Kidney glomerular epithelial cell (primary cell): ENCODE measurements around the gene PPAT.
"Not testable (repeated sequence)": the region's sequence is repeated elsewhere in the genome, so short reads cannot be mapped to it uniquely, and the experiment has no call there.

Experiments
- DNase-seq: peaks from one replicate; lab custom pipeline; 2025; lab: John Stamatoyannopoulos, UW

Gene PPAT

DNA sequence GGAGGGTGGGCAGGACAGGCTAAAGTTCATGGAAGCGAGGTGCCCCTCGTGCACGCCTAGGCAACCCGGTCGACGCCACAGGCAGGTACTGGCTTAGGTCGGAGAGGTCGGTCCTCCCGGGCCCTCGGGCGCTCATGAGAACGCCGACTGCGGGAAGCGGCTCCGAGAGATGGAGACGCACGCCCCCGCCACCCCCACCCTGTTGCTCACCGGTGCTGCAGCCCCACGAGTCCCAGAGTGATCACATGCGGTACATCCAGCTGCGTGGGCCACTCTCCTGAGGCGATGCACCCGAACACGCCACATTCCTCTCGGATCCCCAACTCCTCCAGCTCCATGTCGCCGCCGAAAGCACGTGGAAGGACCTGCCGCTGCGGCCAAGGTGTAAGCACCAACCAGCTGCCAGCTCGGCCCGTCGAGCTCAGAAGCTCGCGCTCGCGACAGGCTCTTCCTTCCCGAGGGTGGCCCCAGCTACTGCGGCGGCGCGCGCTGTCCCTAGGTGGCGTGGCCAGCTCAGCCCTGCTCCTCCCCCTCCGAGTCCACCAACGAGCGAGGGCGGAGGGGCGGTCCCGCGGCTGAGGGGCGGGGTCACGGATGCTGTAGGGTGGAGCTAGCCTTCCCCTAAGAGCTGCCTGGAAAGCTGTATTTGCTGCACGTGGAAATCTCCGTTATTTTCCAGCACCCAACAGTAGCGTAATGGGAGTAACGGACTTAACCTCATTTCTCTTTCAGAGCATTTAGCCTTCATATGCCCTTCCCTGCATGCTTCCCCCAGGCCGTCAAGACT is at the start of gene PPAT:
PPAT (minus strand) TSS at position 476 of the 787 bp plus-strand sequence; CDS start at position 338, 138 bp downstream.
- peak; percentile 94 for DNase-seq

DNA sequence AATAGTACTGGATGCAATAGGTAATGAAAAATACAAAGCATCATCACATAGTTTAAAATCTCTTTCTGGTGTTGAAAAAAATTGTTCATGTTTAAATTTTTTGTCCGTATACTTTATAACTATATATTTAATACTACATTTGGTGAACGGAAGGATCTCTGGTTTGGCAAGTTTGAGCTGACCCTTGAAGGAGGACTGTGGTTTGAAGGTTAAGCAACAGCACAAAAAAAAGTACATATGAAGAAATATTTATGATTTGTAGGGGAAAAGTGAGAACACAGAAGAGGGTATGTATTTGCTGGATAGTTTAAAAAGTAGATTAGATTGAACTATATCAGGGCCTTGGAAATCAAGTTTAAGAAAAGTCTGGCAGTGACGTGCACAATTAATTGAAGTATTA is 45.3 kb upstream of the PPAT start:
- no peak for DNase-seq

DNA sequence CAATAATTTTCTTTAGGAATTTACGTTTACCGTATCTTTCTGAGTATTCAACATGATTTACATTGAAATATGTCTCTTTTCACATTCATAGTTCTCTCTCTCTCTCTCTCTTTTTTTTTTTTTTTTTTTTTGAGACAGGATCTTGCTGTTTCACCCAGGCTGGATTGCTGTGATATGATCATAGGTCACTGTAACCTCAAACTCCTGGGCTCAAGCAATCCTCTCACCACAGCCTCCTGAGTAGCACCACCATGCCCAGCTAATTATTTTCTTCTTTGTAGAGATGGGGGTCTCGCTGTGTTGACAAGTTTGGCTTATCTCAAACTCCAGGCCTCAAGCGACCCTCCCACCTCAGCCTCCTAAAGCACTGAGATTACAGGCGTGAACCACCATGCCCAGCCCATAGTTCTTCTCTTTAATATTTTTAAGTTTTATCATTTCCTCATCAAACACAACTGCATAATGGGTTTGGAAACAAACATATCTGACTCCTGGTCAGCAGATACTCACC is 41.8 kb upstream of the PPAT start:
- DNase-seq: no peak

DNA sequence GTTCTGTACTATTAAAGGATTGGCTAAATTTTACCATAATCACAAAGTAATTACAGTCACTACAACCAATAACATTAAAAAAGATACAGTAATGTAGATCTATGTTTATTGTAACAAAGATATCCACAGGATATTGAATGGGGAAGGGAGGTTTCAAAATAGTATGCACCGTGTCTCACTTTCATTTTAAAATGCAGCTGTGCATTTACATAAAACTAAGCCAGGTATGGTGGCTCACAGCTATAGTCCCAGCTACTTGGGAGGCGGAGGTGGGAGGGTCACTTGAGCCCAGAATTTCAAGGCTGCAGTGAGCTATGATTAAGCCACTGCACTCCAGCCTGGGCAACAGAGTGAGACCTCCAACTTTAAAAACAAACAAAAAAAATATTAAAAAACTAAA is 40.5 kb upstream of the PPAT start:
- no peak for DNase-seq

DNA sequence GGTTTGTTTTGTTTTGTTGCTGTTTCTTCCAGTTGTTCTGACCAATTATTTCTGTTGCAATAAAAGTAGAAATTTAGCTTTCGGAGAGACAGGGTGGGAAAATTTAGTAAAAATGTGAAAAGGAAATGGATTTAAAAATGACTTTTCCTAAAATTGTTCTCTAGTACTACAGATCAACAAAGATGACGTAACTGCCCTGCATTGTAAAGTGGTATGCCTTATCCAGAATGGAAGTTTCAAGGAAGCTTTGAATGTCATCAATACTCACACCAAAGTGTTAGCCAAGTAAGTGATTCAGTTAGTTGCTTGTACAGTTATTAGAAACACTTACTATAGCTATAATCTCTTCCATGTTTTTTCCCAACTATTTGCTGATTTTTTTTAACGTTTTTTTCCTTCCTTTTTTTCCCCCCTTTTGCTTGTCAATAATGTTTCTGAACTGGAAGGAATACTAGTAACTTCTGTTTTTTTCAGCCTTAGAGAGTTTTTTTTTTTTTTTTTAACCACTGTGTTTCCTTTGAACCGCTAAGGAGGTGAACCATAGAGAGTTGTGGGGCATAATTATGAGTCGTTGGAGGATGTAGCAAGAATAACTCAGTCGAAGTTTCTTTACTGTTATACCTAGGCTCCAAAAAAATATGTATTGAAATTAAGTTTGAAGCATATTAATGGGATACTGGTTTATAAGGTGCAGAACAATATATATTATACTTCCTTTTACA is 34.2 kb upstream of the PPAT start:
- no peak for DNase-seq

- peak; percentile 53 for DNase-seq
Observed at GRCh38 chr4:56468097-56468422, 32.6 kb upstream of the PPAT start.

DNA sequence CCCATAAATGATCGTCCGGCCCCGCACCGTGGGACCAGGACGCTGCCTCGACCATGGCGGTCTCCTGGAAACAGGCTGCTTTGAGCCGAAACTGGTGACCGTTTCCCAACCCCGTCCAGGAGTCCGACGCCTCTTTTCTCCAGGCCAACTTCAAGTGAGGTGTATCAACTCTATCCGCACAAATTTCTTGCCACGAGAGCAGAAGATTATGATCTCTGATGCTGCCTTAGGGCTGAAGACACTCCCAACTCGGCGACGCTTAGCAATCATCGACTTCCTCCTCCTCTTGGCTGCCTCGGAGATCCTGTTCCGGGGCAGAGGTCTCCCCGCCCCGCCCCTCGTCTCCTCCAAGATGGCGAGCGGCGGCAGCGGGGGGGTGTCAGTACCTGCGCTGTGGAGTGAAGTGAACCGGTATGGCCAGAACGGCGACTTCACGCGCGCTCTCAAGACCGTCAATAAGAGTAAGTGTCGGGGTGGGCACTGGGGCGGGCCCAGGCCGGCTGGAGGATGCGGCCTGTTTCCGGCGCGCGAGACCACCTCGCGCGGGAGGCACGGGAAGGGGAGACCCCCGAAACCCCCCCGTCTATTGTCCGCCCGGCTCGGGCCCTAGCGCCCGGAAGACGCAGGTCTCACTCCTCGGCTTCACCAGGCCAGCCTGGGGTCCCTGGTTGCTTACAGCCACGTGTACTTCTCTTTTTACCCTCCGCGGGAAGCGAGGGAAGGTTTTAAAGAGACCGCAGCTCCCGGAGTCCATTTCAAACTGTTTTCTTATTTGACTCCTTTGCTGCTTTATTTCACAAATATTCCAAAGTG is 32.1 kb upstream of the PPAT start, which contains the start of gene SRP72:
SRP72 (plus strand) TSS at position 334 of the 813 bp plus-strand sequence; CDS start at position 353, 19 bp downstream.
- DNase-seq: peak; percentile 85

GRCh38 chr4:56466910-56467283 is 31.5 kb upstream of the PPAT start:
- DNase-seq: no peak

DNA sequence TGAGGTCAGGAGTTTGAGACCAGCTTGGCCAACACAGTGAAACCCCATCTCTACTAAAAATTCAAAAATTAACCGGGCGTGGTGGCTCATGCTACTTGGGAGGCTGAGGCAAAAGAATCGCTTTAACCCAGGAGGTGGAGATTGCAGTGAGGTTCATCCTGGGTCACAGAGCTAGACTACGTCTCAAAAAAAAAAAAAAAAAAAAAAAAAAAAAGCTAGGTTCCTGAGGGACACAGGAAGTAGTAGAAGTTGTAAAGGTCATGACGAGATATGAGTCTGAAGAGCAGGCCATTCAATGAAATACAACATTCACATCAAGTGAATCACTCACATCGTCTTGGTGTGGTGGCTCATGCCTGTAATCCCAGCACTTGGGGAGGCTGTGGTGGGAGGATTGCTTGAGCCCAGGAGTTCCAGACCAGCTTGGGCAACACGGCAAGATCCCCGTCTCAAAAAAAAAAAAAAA is 30.9 kb upstream of the PPAT start:
- DNase-seq: peak; percentile 81

- DNase-seq: no peak
Observed at GRCh38 chr4:56465599-56466295, 30.3 kb upstream of the PPAT start.

GRCh38 chr4:56464581-56464980 is 29.2 kb upstream of the PPAT start:
- no peak for DNase-seq

GRCh38 chr4:56463711-56464110 is 28.3 kb upstream of the PPAT start:
- no peak for DNase-seq

- DNase-seq: no peak
Observed at GRCh38 chr4:56462157-56462556, 26.7 kb upstream of the PPAT start.

- DNase-seq: no peak
Observed at GRCh38 chr4:56460085-56460484, 24.7 kb upstream of the PPAT start.

DNA sequence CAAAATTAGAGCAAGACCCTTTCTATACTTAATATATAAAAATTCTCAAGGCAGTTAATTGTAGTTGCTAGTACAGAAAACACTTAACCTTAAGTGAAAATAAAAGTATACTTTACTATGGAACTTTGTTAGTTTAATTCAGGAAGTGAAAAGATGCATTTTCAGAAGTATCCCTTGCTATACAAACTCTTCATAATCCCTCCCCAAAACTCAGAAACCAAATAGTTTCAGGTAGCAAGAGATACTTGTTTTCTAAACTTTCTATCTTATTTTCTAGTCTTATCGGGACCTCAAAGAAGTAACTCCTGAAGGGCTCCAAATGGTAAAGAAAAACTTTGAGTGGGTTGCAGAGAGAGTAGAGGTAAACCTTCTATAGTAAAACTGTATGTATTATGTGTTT is 14.9 kb upstream of the PPAT start:
- no peak for DNase-seq

DNA sequence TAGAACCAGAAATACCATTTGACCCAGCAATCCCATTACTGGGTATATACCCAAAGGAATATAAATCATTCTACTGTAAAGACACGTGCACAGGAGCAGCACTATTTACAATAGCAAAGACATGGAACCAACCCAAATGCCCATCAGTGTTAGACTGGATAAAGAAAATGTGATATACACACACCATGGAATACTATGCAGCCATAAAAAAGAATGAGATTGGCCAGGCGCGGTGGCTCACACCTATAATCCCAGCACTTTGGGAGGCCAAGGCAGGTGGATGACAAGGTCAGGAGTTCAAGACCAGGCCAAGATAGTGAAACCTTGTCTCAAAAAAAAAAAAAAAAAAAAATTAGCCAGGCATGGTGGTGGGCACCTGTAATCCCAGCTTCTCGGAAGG is 14.1 kb upstream of the PPAT start:
- DNase-seq: not testable (repeated sequence)

GRCh38 chr4:56448301-56448700 is 12.9 kb upstream of the PPAT start:
- DNase-seq: no peak

GRCh38 chr4:56445699-56446098 is 10.3 kb upstream of the PPAT start:
- no peak for DNase-seq

- DNase-seq: no peak
Observed at GRCh38 chr4:56444719-56445118, 9.3 kb upstream of the PPAT start.

DNA sequence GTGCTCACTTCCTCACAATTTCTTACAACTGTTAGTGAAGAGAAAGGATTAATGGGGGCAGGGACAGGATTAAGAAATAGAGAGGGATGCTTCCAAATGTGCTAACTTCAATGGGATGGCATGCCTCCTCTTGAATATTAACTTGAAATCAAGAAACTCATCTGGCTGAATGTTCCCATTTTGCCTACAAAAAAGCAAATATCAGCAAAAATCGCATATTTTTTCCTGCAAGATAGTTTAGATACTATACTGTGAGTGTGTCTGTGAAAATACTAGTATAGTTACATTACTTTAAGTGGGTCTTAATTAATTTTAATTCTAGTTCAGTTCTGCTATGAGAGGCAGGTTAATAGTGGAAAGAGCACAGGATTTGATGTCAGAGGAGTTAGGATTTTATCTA is 5.6 kb upstream of the PPAT start:
- DNase-seq: no peak

- DNase-seq: no peak
Observed at GRCh38 chr4:56438766-56439165, 3.4 kb upstream of the PPAT start.
